Body of pancreas (tissue), 4 donors: ENCODE results near the gene C19orf85. TPM values are rescaled to one million over a fixed set of nuclear protein-coding genes. Genes with fewer than 3 reads are reported as not detected.

Experiments
- ATAC-seq: fragments of 150-250 bp; one replicate; pipeline ENCODE4 v1.9.1; 2016
- DNase-seq, 4 donors: peaks; one replicate each; pipeline ENCODE4 v3.0.0-alpha.2; 2019
- H3K27ac ChIP-seq, 4 donors: fragments of 200-600 bp; sonication (generic); 1 replicate in 3 of 4; 2 replicates in 1 of 4; pipeline versions ENCODE4 v1.5.1 to v1.6.1; 2016 to 2019; ENCODE audit warnings: mild to moderate bottlenecking in 1 of 4, mixed read lengths in 1 of 4, moderate library complexity in 1 of 4
- H3K27me3 ChIP-seq, 2 donors: fragments of 200-600 bp; sonication (generic); one replicate each; pipeline ENCODE4 v1.6.0; 2016; ENCODE audit warnings: mild to moderate bottlenecking in 1 of 2
- H3K36me3 ChIP-seq, 2 donors: fragments of 200-600 bp; sonication (generic); replicated peaks in 1 of 2; 2 replicates each; pipeline ENCODE4 v1.5.1; 2016; ENCODE audit warnings: low read depth in 2 of 2; ENCODE audit not compliant: insufficient read depth in 1 of 2
- H3K4me1 ChIP-seq: fragments of 200-600 bp; sonication (generic); one replicate; pipeline ENCODE4 v1.6.0; 2016
- H3K4me3 ChIP-seq, 2 donors: fragments of 200-600 bp; sonication (generic); 1 replicate in 1 of 2; 2 replicates in 1 of 2; pipeline ENCODE4 v1.5.1; 2016 to 2019
- H3K9me3 ChIP-seq, 3 donors: fragments of 200-600 bp; sonication (generic); 1 replicate in 2 of 3; 2 replicates in 1 of 3; pipeline ENCODE4 v1.5.1; 2016
- POLR2A ChIP-seq, 3 donors: fragments of 450-650 bp; IDR thresholded peaks; one replicate each; pipeline ENCODE4 v1.6.1; 2016; ENCODE audit warnings: antibody characterized with exemption in 3 of 3, mild to moderate bottlenecking in 2 of 3
- WGBS, 2 donors: methylation state at CpG; one replicate each; pipeline ENCODE4 v1.1.5; 2017; 5-methylcytosine and 5-hydroxymethylcytosine counted together
- intact Hi-C: fragments of 100-400 bp; cut with DNase I; formaldehyde crosslinking; loops from one replicate; pipeline ENCODE4 v1.15.1; 2023
- total RNA-seq, 2 donors: library from RNA; depleted of rRNA; stranded (reverse); fragments of >200 nt; gene quantifications; one replicate each; pipeline ENCODE4 v1.1.0, GENCODE V29; 2016
- TF ChIP-seq, protein P1 (sequence below), 7 experiments: fragments of 450-650 bp in 4 of 7; fragments of 200-600 bp in 3 of 7; sonication (generic) in 3 of 7; IDR thresholded peaks; one replicate each; pipeline ENCODE4 v1.5.1; 2016 to 2019; ENCODE audit warnings: antibody characterized with exemption in 7 of 7

The C19orf85 gene
- total RNA-seq, 2 donors from 2014 or later = not detected

DNA sequence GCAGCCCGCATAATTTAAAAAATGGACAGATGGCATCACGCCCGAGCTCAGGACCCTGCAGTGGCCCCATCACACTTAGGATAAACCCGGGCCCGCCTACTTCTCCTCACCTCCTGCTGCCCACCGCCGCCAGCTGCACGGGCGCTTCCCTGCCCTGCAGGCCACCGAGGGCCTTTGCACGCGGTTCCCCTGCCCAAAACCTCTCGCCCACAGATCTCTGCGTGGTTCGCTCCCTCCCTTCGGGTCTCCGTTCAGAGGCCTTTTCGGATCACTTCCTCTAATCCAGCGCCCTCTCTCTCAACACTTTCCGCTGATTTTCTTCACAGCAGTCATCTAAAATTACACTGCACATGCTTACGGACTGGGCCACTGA lies 23.2 kb downstream of the C19orf85 start:
- 2 to 6% methylated on average over 21 of the region's 21 CpGs for WGBS, 2 donors
- ATAC-seq (no peak), DNase-seq (no peak)
- TF ChIP-seq, protein P1, sequence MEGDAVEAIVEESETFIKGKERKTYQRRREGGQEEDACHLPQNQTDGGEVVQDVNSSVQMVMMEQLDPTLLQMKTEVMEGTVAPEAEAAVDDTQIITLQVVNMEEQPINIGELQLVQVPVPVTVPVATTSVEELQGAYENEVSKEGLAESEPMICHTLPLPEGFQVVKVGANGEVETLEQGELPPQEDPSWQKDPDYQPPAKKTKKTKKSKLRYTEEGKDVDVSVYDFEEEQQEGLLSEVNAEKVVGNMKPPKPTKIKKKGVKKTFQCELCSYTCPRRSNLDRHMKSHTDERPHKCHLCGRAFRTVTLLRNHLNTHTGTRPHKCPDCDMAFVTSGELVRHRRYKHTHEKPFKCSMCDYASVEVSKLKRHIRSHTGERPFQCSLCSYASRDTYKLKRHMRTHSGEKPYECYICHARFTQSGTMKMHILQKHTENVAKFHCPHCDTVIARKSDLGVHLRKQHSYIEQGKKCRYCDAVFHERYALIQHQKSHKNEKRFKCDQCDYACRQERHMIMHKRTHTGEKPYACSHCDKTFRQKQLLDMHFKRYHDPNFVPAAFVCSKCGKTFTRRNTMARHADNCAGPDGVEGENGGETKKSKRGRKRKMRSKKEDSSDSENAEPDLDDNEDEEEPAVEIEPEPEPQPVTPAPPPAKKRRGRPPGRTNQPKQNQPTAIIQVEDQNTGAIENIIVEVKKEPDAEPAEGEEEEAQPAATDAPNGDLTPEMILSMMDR (IDR thresholded peaks at IDR 0.05) = no peak
- TF ChIP-seq POLR2A (IDR thresholded peaks at IDR 0.05) = no peak
- Histone ChIP-seq H3K36me3 (no peaks in the 10 kb centered on the region), H3K4me1 (no peaks in the 10 kb centered on the region), H3K27ac (no peak overlapping the region), H3K27me3 (peaks cover 0 to 26% of the 10 kb centered on the region in 2 donors), H3K9me3 (no peaks in the 10 kb centered on the region), H3K4me3 (no peak overlapping the region)
- intact Hi-C loops = no loop called here

DNA sequence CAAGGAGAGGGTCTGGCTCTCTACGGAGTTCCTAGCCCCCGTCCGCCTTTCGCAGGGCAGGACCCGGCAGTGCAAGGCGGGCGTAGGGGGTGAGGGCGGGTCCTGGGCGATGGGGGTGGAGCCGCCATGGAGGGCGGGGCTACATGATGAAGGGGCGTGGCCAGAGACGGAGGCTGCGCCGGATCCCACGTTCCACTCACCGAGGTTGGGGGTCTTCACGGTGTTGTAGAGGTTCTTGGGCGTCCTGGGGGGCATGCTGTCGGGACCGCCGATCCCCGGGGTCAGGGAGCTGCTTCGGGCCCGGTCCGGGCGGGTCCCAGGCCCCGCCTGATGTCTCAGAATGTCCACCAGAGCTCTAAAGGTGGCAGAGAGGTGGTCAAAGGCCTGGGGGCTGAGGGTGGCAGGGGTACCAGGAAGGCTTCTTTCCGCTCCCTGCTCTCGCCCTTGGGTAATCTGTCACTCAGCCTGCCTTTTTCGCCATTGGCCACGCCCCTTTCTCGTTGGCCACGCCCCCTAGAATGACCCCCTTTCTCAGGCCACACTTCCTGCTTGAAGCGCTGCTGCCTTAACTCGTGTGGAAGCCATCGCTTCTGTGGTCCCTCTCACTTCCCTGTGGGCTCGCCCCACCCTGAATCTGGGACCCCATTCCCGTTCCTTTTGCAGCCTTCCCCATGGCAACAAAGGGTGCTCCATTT lies 24.0 kb downstream of the C19orf85 start:
- intact Hi-C loops = no loop called here
- H3K4me3 ChIP-seq = no peak overlapping the region
- H3K4me1 ChIP-seq = no peaks in the 10 kb centered on the region
- H3K9me3 ChIP-seq = no peaks in the 10 kb centered on the region
- no peak for TF ChIP-seq POLR2A (IDR thresholded peaks at IDR 0.05)
- TF ChIP-seq, protein P1 (IDR thresholded peaks at IDR 0.05) = no peak
- H3K27ac ChIP-seq = no peak overlapping the region
- H3K27me3 ChIP-seq = peaks cover 0 to 26% of the 10 kb centered on the region in 2 donors
- DNase-seq (no peak), ATAC-seq (no peak)
- H3K36me3 ChIP-seq = no peaks in the 10 kb centered on the region
- WGBS, 2 donors = 5 to 6% methylated on average over 11 to 38 of the region's 39 CpGs

DNA sequence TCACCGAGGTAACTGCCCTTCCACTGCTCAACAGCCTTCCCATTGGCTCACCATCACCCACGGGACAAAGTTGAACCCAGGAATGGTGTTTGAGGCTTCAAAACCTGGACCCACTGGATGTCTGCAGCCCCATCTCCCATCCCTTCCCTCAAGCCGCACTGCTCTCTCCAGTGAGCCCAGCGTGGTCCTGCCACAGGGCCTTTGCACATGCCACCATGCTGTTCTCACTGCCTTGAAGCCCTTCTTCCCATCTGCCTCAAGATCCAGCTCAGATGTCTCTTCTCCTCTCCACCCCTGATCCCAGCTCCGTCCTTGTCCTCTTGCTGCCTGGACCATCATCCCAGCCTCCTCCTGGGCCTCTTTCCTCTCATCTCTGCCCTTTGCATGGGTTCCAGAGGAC lies 25.5 kb downstream of the C19orf85 start:
- Histone ChIP-seq H3K9me3 (no peaks in the 10 kb centered on the region), H3K27me3 (peaks cover 0 to 26% of the 10 kb centered on the region in 2 donors), H3K36me3 (no peaks in the 10 kb centered on the region), H3K4me3 (no peak overlapping the region), H3K27ac (no peak overlapping the region), H3K4me1 (no peaks in the 10 kb centered on the region)
- WGBS, 2 donors = 59 to 65% methylated on average over 5 of the region's 5 CpGs
- ATAC-seq (no peak), DNase-seq (no peak)
- TF ChIP-seq, protein P1 (IDR thresholded peaks at IDR 0.05) = no peak
- intact Hi-C loops = no loop called here

DNA sequence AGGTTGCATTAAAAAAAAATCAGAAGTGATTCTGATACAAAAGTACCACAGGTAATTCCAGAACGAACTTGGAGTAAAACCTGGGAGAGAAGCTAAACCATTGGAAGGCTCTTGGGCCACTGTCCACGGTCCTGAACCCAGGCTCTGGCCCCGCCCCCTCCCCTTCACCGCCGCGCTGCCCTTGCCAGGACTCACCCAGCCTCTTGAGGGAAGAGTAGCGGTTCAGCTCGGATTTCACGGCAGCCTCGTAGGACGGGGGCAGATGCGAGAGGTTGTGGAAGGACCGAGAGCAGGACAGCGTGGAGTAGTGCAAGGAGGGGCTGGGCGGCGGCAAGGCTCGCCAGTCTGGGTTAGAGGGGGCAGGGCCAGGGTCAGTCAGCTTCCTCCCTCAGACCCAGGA lies 27.1 kb downstream of the C19orf85 start:
- H3K9me3 ChIP-seq = no peaks in the 10 kb centered on the region
- no peaks in the 10 kb centered on the region for H3K36me3 ChIP-seq
- ATAC-seq (peak; percentile 76), DNase-seq (peak; percentile 48 to 72 (median 55))
- no peaks in the 10 kb centered on the region for H3K4me1 ChIP-seq
- peaks cover 0 to 36% of the 10 kb centered on the region in 2 donors for H3K27me3 ChIP-seq
- WGBS, 2 donors = 1 to 7% methylated on average over 9 to 17 of the region's 17 CpGs
- TF ChIP-seq, protein P1 (IDR thresholded peaks at IDR 0.05) = no peak
- TF ChIP-seq POLR2A (IDR thresholded peaks at IDR 0.05) = no peak
- intact Hi-C loops = no loop called here
- no peak overlapping the region for H3K4me3 ChIP-seq
- H3K27ac ChIP-seq = no peak overlapping the region

DNA sequence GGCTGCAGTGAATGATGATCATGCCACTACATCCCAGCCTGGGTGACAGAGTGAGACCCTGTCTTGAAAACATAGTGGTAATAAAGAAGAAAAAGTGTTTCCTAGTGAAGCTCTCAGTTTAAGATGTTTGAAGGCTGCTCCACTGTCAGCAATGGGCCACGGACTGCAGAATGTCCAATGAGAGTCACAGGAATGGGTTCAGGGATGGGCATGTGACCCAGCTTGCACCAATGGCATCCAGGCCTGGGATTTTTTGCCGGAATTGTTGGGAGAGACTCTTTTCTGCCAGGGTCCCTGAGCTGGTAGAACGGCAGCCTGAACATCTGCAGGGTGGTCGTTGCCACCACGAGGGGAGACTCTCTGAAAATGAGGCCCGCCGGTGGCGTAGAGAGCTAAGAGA lies 27.7 kb downstream of the C19orf85 start:
- H3K36me3 ChIP-seq = no peaks in the 10 kb centered on the region
- no peaks in the 10 kb centered on the region for H3K4me1 ChIP-seq
- WGBS, 2 donors = 31 to 46% methylated on average over 7 to 8 of the region's 8 CpGs
- peaks cover 0 to 33% of the 10 kb centered on the region in 2 donors for H3K27me3 ChIP-seq
- intact Hi-C loops = no loop called here
- H3K9me3 ChIP-seq = no peaks in the 10 kb centered on the region
- H3K4me3 ChIP-seq = no peak overlapping the region
- ATAC-seq = no peak
- TF ChIP-seq POLR2A (IDR thresholded peaks at IDR 0.05) = no peak
- TF ChIP-seq, protein P1 (IDR thresholded peaks at IDR 0.05) = no peak
- H3K27ac ChIP-seq = no peak overlapping the region
- DNase-seq = no peak
